RWPE1 (cell line): ENCODE measurements around the gene SCN1B.
"Not testable (repeated sequence)": the region's sequence is repeated elsewhere in the genome, so short reads cannot be mapped to it uniquely, and the experiment has no call there.

Experiments
- CTCF ChIA-PET: fragments of 350-600 bp; sonication (Branson Sonifier 250); formaldehyde crosslinking; extraction: SDS; loops from one replicate; lab custom pipeline; 2021; lab: Yijun Ruan, JAX
- POLR2A ChIA-PET: fragments of 400-600 bp; formaldehyde crosslinking; extraction: SDS; loops from one replicate; lab custom pipeline; 2020; ENCODE audit warnings: antibody characterized with exemption; ENCODE audit not compliant: low non-redundant PET; lab: Yijun Ruan, JAX
- DNase-seq: peaks from one replicate; pipeline ENCODE4 v3.0.0; 2012; ENCODE audit warnings: low spot score
- H3K27ac ChIP-seq: fragments of 450-650 bp; 2 replicates; pipeline ENCODE4 v1.5.1; 2017
- TF ChIP-seq, protein P1 (sequence below): fragments of 450-650 bp; conservative IDR thresholded peaks from 2 replicates; pipeline ENCODE4 v1.5.1; 2017; ENCODE audit warnings: low read depth, mild to moderate bottlenecking

Gene SCN1B

DNA sequence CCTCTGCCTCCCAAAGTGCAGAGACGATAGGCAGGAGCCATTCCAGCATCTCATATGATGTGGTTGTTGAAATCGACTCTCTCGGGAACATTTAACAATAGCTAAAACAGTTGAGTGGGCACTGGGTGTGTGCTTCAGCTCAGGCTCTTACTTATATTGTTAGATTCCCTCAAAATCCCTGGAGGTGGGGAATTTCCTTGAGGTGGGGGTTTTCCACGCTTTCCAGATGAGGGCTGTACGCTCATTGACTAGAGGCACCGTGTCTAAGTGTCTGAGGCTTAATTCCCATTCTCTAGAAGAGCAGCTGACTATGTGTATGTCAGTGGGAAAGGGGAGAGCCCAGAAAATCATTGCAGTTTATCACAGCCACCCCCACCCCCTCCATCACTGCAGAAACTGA lies 41.0 kb upstream of the SCN1B start:
- CTCF ChIA-PET: no interaction called here
- no peak for DNase-seq
- TF ChIP-seq, protein P1, sequence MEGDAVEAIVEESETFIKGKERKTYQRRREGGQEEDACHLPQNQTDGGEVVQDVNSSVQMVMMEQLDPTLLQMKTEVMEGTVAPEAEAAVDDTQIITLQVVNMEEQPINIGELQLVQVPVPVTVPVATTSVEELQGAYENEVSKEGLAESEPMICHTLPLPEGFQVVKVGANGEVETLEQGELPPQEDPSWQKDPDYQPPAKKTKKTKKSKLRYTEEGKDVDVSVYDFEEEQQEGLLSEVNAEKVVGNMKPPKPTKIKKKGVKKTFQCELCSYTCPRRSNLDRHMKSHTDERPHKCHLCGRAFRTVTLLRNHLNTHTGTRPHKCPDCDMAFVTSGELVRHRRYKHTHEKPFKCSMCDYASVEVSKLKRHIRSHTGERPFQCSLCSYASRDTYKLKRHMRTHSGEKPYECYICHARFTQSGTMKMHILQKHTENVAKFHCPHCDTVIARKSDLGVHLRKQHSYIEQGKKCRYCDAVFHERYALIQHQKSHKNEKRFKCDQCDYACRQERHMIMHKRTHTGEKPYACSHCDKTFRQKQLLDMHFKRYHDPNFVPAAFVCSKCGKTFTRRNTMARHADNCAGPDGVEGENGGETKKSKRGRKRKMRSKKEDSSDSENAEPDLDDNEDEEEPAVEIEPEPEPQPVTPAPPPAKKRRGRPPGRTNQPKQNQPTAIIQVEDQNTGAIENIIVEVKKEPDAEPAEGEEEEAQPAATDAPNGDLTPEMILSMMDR: no peak
- POLR2A ChIA-PET: no interaction called here
- no peak overlapping the region for H3K27ac ChIP-seq

DNA sequence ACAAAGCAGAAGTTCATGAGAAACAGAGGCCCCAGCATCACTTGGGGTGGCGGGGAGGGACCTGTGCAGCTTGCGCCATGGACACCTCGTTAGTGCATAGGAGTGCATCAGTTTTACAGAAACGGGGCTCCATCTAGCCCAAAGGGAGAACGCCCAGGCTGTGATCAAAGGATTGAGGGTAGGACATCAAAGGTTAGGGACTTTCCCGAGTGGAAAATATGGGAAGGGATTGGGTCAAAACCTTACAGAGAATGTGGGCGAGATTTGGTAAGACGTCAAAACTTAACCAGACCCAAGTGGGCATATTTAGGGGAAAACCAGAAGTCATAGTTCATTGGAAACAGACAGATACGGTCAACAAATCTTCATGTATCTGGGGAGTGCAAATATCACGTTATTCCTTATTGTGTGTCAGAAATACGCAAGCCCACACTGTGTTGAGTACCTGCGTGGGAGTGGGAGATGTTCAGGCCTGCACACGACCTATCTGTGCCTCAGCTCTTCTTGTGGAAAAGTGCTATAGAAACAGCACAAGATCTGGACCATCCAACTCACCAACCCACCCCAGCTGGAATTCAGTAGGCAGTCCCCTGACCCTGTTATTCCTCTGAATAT lies 39.6 kb upstream of the SCN1B start:
- CTCF ChIA-PET: interaction anchor here (0.8 to 0.9 kb wide), 2 partner anchors 18 to 76 kb away, joined by 3 read pairs; no protein-coding TSS in a partner anchor
- TF ChIP-seq, protein P1: no peak
- POLR2A ChIA-PET: no interaction called here
- H3K27ac ChIP-seq: no peak overlapping the region
- DNase-seq: no peak

DNA sequence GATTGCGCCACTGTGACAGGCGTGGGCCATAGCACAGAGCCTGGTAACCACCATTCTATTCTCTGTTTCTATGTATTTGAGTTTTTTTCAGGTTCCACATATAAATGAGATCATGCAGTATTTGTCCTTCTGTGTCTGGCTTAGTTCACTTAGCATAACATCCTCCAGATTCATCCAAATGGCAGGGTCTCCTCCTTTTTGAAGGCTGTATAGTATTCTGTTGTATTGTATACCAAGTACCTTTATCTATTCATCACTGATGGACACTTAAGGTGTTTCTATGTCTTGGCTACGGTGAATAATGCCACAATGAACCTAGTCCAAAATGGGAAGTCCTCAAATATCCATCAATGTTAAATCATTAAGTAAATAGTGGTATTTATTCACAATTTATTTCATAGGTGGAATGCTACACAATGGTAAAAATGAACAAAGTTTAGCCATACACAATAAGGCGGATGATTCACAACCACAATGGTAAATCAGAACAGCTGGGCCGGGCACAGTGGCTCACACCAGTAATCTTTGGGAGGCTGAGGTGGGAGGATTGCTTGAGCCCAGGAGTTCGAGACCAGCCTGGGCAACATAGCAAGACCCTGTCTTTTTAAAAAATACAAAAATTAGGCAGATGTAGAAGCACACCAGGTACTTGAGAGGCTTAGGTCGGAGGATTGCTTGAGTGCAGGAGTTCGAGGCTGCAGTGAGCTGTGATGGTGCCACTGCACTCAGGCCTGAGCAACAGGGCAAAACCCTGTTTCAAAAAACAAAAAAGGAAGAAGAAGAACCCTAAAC lies 38.5 kb upstream of the SCN1B start:
- ChIA-PET POLR2A (no interaction called here), CTCF (interaction anchor here (0.8 kb wide), 1 partner anchor 75 kb away, joined by 3 read pairs; no protein-coding TSS in a partner anchor)
- no peak overlapping the region for H3K27ac ChIP-seq
- no peak for DNase-seq
- TF ChIP-seq, protein P1: no peak

DNA sequence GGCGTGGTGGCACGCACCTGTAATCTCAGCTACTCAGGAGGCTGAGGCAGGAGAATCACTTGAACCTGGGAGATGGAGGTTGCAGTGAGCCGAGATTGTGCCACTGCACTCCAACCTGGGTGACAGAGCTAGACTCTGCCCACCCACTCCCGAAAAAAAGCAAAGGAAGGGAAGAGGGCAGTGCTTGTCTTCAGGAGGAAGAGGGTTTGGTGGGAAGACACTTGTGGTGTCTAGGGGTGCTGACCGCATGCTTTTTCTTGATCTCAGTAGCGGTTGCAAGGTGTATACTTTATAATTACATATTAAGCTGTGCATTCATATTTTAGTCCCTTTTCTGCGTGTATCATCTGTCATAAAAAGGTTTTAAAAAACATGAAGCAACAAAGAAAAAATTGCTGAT lies 37.7 kb upstream of the SCN1B start:
- CTCF ChIA-PET, H3K27ac ChIP-seq, DNase-seq, POLR2A ChIA-PET: not testable (repeated sequence)

DNA sequence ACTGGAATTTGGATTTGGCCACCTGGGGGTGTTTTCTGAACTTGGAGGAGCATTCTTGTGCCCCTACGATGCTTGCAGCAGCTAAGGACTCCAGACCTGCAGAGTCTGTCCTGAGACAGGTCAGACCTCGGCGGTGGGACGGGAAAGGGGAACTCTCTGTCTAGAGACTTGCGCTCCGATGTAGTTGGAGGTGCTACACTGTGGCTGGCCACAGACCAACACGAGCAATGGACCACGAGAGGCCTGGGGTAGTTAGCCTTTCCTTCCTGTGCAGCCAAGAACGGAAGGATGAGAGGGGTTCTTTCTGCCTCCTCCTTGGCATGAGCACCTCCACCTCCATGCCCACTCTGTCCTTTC lies 36.0 kb upstream of the SCN1B start:
- TF ChIP-seq, protein P1: no peak
- POLR2A ChIA-PET: no interaction called here
- DNase-seq: no peak
- CTCF ChIA-PET: interaction anchor here (0.6 to 1.1 kb wide), 2 partner anchors 9 to 20 kb away, joined by 3 to 7 read pairs; no protein-coding TSS in a partner anchor
- no peak overlapping the region for H3K27ac ChIP-seq

DNA sequence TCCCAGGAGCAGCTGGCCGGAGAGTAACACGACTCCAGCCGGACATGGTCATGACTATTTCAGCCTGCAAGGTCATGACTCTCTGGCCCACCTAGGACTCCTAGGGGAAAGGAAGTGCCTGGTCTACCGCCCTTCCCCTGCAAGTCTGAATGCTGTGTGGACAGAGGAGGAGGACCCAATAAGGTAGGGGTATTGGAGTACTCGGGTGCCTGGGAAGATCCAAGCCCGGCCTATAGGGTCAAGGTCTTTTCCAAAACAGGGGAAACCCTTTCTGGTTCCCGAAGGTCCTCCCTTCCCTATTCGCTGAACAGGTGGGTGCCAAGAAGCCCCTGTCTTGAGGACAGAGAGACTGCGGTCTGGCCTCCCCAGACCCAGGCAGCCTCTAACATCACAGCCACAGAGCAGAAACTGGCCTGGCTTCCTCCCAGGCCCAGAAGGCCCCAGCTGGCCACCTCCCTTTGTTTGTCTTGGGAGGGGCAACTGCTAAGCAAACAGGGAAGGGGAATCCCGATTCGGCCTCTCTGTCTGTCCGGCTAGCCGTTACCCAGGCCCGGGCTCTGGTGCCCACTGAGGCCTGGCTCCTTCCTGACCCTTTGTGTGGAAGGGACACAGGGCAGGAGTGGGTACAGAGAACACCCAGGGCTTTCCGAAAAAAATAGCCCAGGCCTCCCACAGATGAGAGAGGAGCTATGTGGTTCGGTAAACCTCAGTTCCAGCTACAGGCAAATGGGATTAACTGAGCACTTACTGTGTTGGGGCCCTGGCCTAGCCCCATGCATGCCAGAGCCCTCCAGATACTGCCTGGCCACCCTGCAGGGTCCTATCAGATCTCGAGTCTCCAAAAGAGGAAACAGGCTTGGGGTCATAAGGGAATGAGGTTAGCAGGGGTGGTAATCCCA lies 35.4 kb upstream of the SCN1B start:
- H3K27ac ChIP-seq: no peak overlapping the region
- no peak for DNase-seq
- CTCF ChIA-PET: interaction anchor here (1.1 kb wide), 2 partner anchors 10 to 22 kb away, joined by 3 to 7 read pairs; no protein-coding TSS in a partner anchor
- TF ChIP-seq, protein P1: no peak
- POLR2A ChIA-PET: no interaction called here
